ENCODE measurements around the gene BTN1A1.
"Not testable (repeated sequence)": the region's sequence is repeated elsewhere in the genome, so short reads cannot be mapped to it uniquely, and the experiment has no call there.

BTN1A1 gene

DNA sequence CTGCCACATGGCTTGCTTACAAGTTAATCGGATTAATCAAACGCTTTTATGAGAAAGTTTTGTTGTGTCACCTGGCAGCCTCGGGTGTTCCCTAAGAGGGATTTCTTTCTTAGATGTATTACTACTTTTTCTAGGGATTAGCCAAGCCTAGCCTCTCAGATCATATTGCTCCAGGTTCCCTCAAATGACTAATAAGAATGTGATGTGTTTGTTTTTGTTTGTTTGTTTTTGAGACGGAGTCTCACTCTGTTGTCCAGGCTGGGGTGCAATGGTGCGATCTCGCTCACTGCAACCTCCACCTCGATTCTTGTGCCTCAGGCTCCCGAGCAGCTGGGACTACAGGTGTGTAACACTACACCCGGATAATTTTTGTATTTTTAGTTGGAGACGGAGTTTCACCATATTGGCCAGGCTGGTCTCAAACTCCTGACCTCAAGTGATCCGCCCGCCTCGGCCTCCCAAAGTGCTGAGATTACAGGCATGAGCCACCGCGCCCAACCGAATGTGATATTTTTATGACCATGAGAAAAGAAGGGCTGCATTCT is 39.0 kb downstream of the BTN1A1 start:
- Mint-ChIP-seq H3K27me3 (ENCODE audit: low read depth) (no peaks in the 10 kb centered on the region), H3K9me3 (no peaks in the 10 kb centered on the region), H3K27ac (peak overlapping the region; percentile 95 to 97 (median 97)), H3K4me1 (peaks cover 32% of the 10 kb centered on the region), H3K36me3 (ENCODE audit: low read depth) (peaks cover 21% of the 10 kb centered on the region), H3K4me3 (peak overlapping the region; percentile 89 to 94 (median 91))
- no peak for TF ChIP-seq CTCF (IDR thresholded peaks at IDR 0.05; ENCODE audit: unreplicated experiment in 3 of 3)

DNA sequence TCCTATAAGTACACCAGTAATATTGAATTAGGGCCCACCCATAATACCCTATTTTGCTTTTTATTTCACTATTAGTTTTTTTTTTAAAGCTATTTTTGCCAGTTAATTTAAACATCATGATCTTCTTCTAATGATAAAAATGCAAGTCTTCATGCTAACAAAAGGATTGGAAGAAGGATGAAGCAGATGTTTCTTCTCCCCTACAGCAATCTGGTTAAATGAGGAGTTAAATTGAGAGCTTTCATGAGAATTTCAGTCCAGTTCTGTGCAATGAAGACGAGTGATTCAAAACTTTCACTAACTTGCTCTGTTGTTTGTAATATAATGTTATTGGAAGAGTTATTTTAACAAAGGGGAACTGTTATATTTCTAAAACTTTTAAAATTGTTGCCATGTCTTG is 41.5 kb downstream of the BTN1A1 start:
- TF ChIP-seq CTCF (IDR thresholded peaks at IDR 0.05; ENCODE audit: unreplicated experiment in 3 of 3): no peak
- Mint-ChIP-seq H3K4me1 (peaks cover 22% of the 10 kb centered on the region), H3K27me3 (ENCODE audit: low read depth) (no peaks in the 10 kb centered on the region), H3K4me3 (peak overlapping the region; percentile 45 to 65 (median 48)), H3K36me3 (ENCODE audit: low read depth) (peaks cover 41% of the 10 kb centered on the region), H3K9me3 (no peaks in the 10 kb centered on the region), H3K27ac (no peak overlapping the region)

DNA sequence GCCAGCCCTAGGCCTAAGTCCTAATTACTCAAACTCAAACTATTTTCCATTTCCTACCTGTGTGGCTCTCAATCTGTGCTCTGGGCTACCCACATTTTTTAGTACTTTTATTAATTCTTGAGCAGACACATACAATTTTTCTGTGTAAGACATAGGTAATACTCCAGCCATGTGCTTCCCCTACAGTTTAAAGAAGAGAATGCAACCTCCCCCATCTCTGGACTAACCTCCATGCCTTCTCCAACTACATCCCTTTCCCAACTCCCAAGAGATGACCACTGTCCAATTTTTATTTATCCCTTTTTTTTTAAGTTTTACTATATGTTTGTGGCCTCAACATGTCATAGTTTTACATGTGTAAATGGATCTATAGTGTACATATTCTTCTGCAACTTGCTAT is 43.9 kb downstream of the BTN1A1 start:
- Mint-ChIP-seq H3K4me3 (peak overlapping the region in 2 of 3 experiments; percentile 35 to 57), H3K27me3 (ENCODE audit: low read depth) (no peaks in the 10 kb centered on the region), H3K4me1 (peaks cover 15% of the 10 kb centered on the region), H3K9me3 (no peaks in the 10 kb centered on the region), H3K36me3 (ENCODE audit: low read depth) (peaks cover 43% of the 10 kb centered on the region), H3K27ac (peak overlapping the region in 2 of 3 experiments; percentile 1 to 48)
- peak; percentile 38 to 44 (median 41) for TF ChIP-seq CTCF (IDR thresholded peaks at IDR 0.05; ENCODE audit: unreplicated experiment in 3 of 3)

GRCh38 chr6:26544473-26544872 is 44.4 kb downstream of the BTN1A1 start:
- Mint-ChIP-seq H3K4me3 (no peak overlapping the region), H3K36me3 (ENCODE audit: low read depth) (peaks cover 43% of the 10 kb centered on the region), H3K4me1 (peaks cover 15% of the 10 kb centered on the region)

GRCh38 chr6:26545627-26546026 is 45.5 kb downstream of the BTN1A1 start:
- TF ChIP-seq CTCF (IDR thresholded peaks at IDR 0.05; ENCODE audit: unreplicated experiment in 3 of 3): no peak
- H3K4me3 Mint-ChIP-seq: no peak overlapping the region
- H3K9me3 Mint-ChIP-seq: no peaks in the 10 kb centered on the region
- H3K27me3 Mint-ChIP-seq (ENCODE audit: low read depth): no peaks in the 10 kb centered on the region
- H3K4me1 Mint-ChIP-seq: peaks cover 9% of the 10 kb centered on the region
- H3K36me3 Mint-ChIP-seq (ENCODE audit: low read depth): peaks cover 37% of the 10 kb centered on the region
- H3K27ac Mint-ChIP-seq: no peak overlapping the region

More at GRCh38 chr6:26544473-26544872, 44.4 kb downstream of the BTN1A1 start:
- Mint-ChIP-seq H3K27me3 (ENCODE audit: low read depth) (no peaks in the 10 kb centered on the region), H3K9me3 (no peaks in the 10 kb centered on the region), H3K27ac (peak overlapping the region in 1 of 3 experiments; percentile 1)
- no peak for TF ChIP-seq CTCF (IDR thresholded peaks at IDR 0.05; ENCODE audit: unreplicated experiment in 3 of 3)

GRCh38 chr6:26547363-26547762 is 47.3 kb downstream of the BTN1A1 start:
- H3K27ac Mint-ChIP-seq; H3K9me3 Mint-ChIP-seq; H3K4me3 Mint-ChIP-seq; H3K27me3 Mint-ChIP-seq (ENCODE audit: low read depth); H3K4me1 Mint-ChIP-seq: not testable (repeated sequence)
- peaks cover 30% of the 10 kb centered on the region for H3K36me3 Mint-ChIP-seq (ENCODE audit: low read depth)
